ENCODE data around the gene OTUB1.

Gene OTUB1

DNA sequence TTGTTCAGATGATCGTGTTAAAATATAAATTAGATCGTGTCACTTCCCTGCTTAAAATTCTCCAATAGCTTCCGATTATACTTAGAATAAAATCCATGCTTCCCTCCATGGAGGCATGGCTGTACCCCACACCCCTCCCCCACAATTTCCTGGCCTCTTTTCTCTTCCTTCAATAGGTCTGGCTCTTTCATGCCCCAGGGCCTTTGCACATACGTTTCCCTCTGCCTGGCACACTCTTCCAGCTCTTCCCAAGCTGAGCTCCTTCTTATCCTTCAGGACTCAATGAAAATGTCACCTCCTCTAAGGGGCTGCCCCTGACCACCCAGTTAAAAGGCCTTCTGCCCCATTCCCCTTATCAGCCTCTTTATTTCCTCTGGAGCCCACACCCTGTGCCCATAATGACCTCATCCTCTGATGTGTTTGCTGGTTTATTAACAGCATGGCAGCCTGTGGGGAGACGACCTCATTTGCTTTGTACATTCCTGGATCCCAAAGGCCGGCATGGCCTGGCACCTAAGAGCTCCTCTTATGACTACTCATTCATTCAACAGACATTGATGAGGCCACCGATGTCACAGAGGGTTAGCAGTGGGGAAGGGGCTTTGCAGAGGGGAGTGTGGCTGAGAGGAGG lies 40.5 kb downstream of the OTUB1 start:
- H3K79me2 ChIP-seq (ENCODE audit: control insufficient read depth, insufficient read depth, low read length, unreplicated experiment), result no peaks in the 10 kb centered on the region
- H3K27me3 ChIP-seq (ENCODE audit: insufficient read depth, low read length), result no peaks in the 10 kb centered on the region
- H3K36me3 ChIP-seq (ENCODE audit: insufficient read depth, low read length), result no peaks in the 10 kb centered on the region
- H3K4me1 ChIP-seq (ENCODE audit: control insufficient read depth, insufficient read depth, low read length, unreplicated experiment), result no peaks in the 10 kb centered on the region
- H3K4me3 ChIP-seq (ENCODE audit: low read depth, low read length), result no peak overlapping the region
- H3K27ac ChIP-seq (ENCODE audit: low read depth, low read length), result no peak overlapping the region
- H2AFZ ChIP-seq (ENCODE audit: low read length, unreplicated experiment), result no peak overlapping the region

DNA sequence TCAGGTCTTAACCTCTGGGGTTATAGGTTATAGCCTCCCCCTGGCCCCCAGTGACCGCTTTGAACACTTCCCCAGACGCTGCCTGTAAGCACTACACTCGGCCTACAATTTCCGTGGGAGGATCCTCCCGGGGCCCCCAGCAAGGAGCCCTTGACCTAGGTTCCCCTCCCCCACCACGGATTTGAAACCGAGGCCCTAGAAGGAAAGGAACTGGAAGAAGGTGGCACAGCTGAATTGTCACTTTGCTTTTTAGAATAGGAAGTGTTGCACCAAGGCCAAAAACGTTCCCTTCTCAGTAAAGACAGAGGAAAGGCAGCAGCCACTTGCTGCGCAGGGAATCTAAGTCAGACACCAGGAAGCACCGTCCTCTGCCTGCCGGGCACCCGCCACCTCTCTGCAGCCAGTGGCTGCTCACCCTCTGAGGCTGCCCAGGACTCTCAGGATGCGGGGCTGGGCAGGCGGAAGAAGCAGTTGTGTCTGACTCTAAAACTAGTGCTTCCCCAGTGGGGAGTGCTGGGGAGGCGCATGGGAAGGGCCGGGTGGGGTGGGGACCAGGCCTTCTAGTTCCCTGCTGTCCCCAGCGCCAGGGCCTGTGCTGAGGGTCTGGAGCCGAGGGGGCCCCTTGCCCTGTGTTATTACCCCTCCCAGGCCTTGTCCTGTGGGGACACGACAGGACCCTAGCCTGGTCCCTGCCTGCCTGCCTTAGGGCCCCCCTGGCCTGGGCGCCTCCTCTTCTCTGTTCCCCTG lies 41.6 kb downstream of the OTUB1 start:
- H3K27ac ChIP-seq (ENCODE audit: low read depth, low read length), result no peak overlapping the region
- H2AFZ ChIP-seq (ENCODE audit: low read length, unreplicated experiment), result no peak overlapping the region
- no peaks in the 10 kb centered on the region for H3K27me3 ChIP-seq (ENCODE audit: insufficient read depth, low read length)
- H3K4me1 ChIP-seq (ENCODE audit: control insufficient read depth, insufficient read depth, low read length, unreplicated experiment), result no peaks in the 10 kb centered on the region
- H3K4me3 ChIP-seq (ENCODE audit: low read depth, low read length), result no peak overlapping the region
- no peaks in the 10 kb centered on the region for H3K36me3 ChIP-seq (ENCODE audit: insufficient read depth, low read length)
- H3K79me2 ChIP-seq (ENCODE audit: control insufficient read depth, insufficient read depth, low read length, unreplicated experiment), result no peaks in the 10 kb centered on the region

DNA sequence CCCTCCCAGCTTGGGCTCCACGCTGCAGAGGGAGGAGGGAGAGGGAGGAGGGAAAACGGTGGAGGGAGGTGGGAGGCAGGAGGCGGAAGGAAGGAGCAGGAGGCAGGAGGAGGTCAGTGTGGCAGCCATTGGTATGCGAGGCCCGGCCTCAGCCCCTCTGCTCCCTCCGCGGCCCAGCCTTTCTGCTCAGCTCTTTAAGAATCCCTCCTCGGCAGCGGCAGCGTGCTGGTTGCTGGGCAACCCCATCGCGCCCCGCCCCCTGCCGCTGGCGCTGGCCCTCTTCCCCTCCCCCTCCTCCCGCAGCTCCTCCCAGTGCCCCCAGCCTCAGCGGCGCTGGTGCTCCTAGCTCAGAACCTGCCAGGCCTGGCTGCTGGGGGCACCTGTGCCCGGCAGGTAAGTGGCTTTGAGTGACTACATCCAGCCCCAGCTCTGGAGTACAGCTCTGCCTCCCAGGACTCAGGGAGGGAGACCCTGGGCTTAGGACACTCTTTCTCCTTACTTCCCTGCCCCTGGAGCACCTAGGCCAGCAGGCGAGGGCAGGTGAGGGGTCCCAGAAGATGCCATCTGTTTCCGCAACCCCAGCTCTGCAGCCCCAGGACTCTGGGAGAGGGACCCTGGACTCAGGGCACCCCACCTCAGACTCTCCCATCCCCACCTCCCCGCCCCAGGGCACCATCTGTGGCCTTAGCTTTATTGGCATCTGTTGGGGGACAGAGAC lies 42.3 kb downstream of the OTUB1 start:
- Histone ChIP-seq H3K27me3 (ENCODE audit: insufficient read depth, low read length) (no peaks in the 10 kb centered on the region), H3K4me3 (ENCODE audit: low read depth, low read length) (no peak overlapping the region), H3K27ac (ENCODE audit: low read depth, low read length) (no peak overlapping the region), H3K4me1 (ENCODE audit: control insufficient read depth, insufficient read depth, low read length, unreplicated experiment) (no peaks in the 10 kb centered on the region), H3K36me3 (ENCODE audit: insufficient read depth, low read length) (no peaks in the 10 kb centered on the region), H3K79me2 (ENCODE audit: control insufficient read depth, insufficient read depth, low read length, unreplicated experiment) (no peaks in the 10 kb centered on the region), H2AFZ (ENCODE audit: low read length, unreplicated experiment) (no peak overlapping the region)

DNA sequence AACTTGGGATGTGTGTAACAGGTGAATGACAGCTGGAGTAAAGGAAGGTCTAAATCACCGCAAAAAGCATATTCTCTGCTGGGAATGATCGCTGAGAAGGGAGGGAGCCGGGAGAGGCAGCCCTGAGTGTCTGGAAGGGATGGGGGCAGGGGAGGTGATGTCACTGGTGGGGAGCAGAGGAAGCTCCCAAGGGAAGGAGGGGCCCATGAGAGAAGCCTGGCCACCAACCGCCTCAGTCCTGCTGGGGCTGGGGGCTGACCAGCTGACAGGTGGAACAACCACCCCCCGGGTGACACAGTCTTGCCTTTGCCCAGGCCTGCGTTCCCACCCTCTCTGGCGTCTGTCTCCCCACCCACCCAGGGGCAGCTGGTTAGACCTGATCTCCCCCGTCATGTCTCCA lies 43.5 kb downstream of the OTUB1 start:
- H3K4me3 ChIP-seq (ENCODE audit: low read depth, low read length), result no peak overlapping the region
- no peaks in the 10 kb centered on the region for H3K4me1 ChIP-seq (ENCODE audit: control insufficient read depth, insufficient read depth, low read length, unreplicated experiment)
- H3K79me2 ChIP-seq (ENCODE audit: control insufficient read depth, insufficient read depth, low read length, unreplicated experiment), result no peaks in the 10 kb centered on the region
- H3K36me3 ChIP-seq (ENCODE audit: insufficient read depth, low read length), result no peaks in the 10 kb centered on the region
- H3K27me3 ChIP-seq (ENCODE audit: insufficient read depth, low read length), result peaks cover 10% of the 10 kb centered on the region
- no peak overlapping the region for H2AFZ ChIP-seq (ENCODE audit: low read length, unreplicated experiment)
- no peak overlapping the region for H3K27ac ChIP-seq (ENCODE audit: low read depth, low read length)

DNA sequence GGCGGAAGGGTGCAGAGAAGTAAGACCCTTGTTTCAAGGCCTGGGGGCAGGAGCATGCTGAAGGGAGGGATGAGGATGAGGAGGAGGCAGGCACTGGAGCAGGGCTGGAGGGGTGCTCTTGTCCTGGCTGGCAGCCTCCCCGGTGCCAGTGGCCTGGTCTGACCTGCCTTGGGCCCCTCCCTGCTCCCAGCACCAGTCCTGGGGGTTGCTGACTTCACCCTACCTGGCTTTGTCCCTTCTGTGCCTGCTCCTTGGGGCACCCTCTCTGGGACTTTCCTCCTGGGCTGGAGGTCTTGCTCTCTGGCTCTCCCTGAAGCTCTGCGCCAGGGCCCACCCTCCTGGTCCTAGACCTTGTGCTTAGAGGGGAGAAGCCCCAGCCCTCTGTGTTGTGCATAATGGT lies 44.8 kb downstream of the OTUB1 start:
- Histone ChIP-seq H3K27ac (ENCODE audit: low read depth, low read length) (no peak overlapping the region), H2AFZ (ENCODE audit: low read length, unreplicated experiment) (no peak overlapping the region), H3K36me3 (ENCODE audit: insufficient read depth, low read length) (no peaks in the 10 kb centered on the region), H3K79me2 (ENCODE audit: control insufficient read depth, insufficient read depth, low read length, unreplicated experiment) (no peaks in the 10 kb centered on the region), H3K4me1 (ENCODE audit: control insufficient read depth, insufficient read depth, low read length, unreplicated experiment) (peaks cover 5% of the 10 kb centered on the region), H3K27me3 (ENCODE audit: insufficient read depth, low read length) (peaks cover 16% of the 10 kb centered on the region), H3K4me3 (ENCODE audit: low read depth, low read length) (no peak overlapping the region)

DNA sequence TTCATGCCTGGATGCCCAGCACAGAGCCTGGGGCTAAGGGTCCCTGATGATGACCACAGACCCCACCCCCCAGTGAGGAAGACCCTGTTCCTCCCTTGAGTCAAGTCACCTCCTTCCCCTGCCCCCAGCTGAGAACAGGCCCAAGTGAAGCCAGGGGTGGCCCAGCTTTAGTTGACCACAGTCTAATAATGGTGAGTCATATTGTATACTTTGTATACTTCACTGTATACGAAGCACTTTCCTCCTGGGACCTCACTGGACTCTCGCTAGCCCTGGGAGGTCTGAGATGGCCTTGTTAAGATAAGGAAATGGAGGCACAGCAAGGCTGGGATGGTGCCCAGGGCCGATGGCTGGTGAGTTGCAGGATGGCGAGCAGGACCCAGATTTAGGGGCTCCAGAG lies 45.8 kb downstream of the OTUB1 start:
- Histone ChIP-seq H3K4me1 (ENCODE audit: control insufficient read depth, insufficient read depth, low read length, unreplicated experiment) (peaks cover 5% of the 10 kb centered on the region), H3K36me3 (ENCODE audit: insufficient read depth, low read length) (no peaks in the 10 kb centered on the region), H3K4me3 (ENCODE audit: low read depth, low read length) (no peak overlapping the region), H3K27me3 (ENCODE audit: insufficient read depth, low read length) (peaks cover 16% of the 10 kb centered on the region), H3K79me2 (ENCODE audit: control insufficient read depth, insufficient read depth, low read length, unreplicated experiment) (no peaks in the 10 kb centered on the region), H3K27ac (ENCODE audit: low read depth, low read length) (no peak overlapping the region), H2AFZ (ENCODE audit: low read length, unreplicated experiment) (no peak overlapping the region)

DNA sequence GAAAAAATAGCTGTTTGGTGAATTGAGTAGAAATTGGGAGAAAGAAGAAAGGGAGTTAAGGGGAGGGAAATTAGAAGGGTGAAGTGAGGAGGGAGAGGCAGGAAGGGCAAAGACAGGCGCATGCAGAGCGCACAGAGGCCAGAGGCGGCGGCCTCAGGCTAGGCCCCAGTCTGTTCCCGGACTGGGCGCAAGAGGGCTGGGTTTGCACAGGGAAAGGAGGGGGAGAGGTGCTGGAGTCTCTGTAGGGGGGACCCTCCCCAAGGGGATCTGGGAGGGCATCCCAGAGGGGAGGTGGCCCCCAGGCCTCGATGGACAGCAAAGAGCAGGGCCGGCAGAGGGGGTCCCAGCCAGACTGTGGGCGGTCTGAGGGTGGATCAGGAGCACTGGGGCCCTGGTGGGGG lies 48.2 kb downstream of the OTUB1 start:
- Histone ChIP-seq H3K27ac (ENCODE audit: low read depth, low read length) (no peak overlapping the region), H2AFZ (ENCODE audit: low read length, unreplicated experiment) (no peak overlapping the region), H3K36me3 (ENCODE audit: insufficient read depth, low read length) (no peaks in the 10 kb centered on the region), H3K4me1 (ENCODE audit: control insufficient read depth, insufficient read depth, low read length, unreplicated experiment) (peaks cover 5% of the 10 kb centered on the region), H3K27me3 (ENCODE audit: insufficient read depth, low read length) (peaks cover 16% of the 10 kb centered on the region), H3K4me3 (ENCODE audit: low read depth, low read length) (no peak overlapping the region), H3K79me2 (ENCODE audit: control insufficient read depth, insufficient read depth, low read length, unreplicated experiment) (no peaks in the 10 kb centered on the region)

DNA sequence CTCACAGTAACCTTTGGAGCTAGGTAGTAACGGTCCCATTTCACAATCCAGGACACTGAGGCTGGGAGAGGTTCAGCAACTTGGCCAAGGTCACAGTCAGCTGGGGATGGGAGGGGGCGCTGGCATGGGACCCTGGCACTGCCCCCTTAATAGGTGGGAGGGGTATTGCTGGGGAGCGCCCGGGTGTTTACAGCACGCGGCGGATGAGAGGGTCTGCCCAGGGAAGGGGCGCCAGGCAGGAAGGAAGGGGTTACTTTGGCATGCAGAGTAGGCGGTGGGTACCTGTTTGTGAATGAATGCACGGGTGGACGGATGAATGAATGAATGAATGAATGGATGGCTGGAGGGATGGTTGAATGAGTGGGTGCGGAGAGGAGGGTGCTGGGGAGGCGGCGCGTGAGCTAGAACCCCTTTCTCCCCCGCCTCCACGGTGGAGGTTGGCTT lies 48.9 kb downstream of the OTUB1 start:
- Histone ChIP-seq H3K4me3 (ENCODE audit: low read depth, low read length) (no peak overlapping the region; the same call in 1 of the 2 replicates), H3K79me2 (ENCODE audit: control insufficient read depth, insufficient read depth, low read length, unreplicated experiment) (no peaks in the 10 kb centered on the region), H3K36me3 (ENCODE audit: insufficient read depth, low read length) (no peaks in the 10 kb centered on the region), H3K27me3 (ENCODE audit: insufficient read depth, low read length) (peaks cover 16% of the 10 kb centered on the region), H2AFZ (ENCODE audit: low read length, unreplicated experiment) (no peak overlapping the region), H3K4me1 (ENCODE audit: control insufficient read depth, insufficient read depth, low read length, unreplicated experiment) (peaks cover 5% of the 10 kb centered on the region), H3K27ac (ENCODE audit: low read depth, low read length) (no peak overlapping the region)

DNA sequence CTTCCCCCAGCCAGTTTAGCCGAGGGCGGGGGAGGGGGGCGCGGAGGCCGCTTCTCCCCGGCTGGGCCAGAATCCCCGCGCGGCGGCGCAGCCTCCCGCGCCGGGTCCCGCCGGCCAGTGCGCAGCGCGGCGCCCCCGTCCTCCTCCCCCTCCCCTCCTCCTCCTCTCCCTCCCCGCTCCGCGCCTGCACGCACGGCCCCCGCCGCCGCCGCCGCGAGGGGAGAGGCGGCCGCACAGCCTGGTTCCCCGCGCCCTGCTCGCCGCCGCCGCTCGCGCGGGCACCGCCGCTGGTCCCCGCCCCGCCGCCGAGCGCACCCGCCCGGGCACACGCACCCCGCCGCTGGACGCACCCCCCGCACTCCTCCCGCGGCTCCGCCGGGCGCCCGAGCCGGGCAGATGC lies 49.3 kb downstream of the OTUB1 start, which contains the start of gene FLRT1:
FLRT1 (plus strand) TSS at position 356 of the 400 bp plus-strand sequence. CDS start 80,337 bp downstream, outside the sequence.
- H3K27me3 ChIP-seq (ENCODE audit: insufficient read depth, low read length), result peaks cover 16% of the 10 kb centered on the region

DNA sequence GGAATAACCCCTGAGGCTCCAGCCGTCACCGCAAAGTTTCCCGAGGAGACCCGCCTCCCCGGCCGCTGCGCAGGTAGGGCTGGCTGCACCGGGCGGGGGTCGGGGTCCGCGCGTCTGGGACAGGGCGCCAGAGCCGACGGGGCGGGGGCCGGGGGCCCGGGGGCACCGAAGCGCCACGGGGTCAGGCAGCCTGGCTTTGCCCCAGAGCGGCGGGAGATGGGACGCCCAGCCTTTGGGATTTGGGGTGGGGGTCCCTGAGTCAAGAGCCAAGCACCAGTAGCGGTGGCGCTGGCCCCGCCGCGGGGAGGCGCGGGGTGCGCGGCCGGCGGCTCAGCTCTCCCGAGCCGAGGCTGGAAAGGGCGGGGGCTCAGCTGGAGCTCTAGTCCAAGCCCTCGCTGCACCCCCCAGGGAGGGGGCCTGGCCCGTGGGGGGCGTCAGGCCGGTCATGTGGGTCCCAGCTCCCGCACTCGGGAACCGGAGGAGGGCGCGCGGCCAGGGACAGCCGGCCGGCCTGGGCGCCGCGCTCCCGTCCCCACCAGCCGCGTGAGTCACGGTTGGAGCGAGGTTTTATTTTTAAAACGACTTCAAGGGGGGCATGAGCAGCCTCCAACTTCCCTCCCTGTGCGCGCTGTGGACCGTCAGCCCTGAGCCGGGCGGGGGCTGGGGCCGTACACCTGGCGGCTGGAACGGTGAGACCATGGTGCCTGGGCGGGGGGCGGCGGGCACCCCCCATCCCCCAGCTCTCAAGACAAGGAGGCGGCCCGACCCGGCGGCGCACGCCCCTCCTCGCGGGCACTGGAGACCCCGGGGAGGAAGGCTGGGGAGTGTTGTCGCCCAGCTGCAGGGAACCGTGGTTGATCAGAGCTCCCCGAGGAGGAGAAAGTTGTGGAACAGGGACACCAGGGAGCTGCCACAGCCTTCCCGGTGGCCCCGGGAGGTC lies 50.1 kb downstream of the OTUB1 start:
- H2AFZ ChIP-seq (ENCODE audit: low read length, unreplicated experiment), result no peak overlapping the region
- peaks cover 16% of the 10 kb centered on the region for H3K27me3 ChIP-seq (ENCODE audit: insufficient read depth, low read length)
- H3K79me2 ChIP-seq (ENCODE audit: control insufficient read depth, insufficient read depth, low read length, unreplicated experiment), result no peaks in the 10 kb centered on the region
- no peaks in the 10 kb centered on the region for H3K36me3 ChIP-seq (ENCODE audit: insufficient read depth, low read length)
- peak overlapping the region; percentile 73 for H3K4me3 ChIP-seq (ENCODE audit: low read depth, low read length)
- no peak overlapping the region for H3K27ac ChIP-seq (ENCODE audit: low read depth, low read length)
- H3K4me1 ChIP-seq (ENCODE audit: control insufficient read depth, insufficient read depth, low read length, unreplicated experiment), result peaks cover 5% of the 10 kb centered on the region

More for the DNA sequence above, 49.3 kb downstream of the OTUB1 start, which contains the start of gene FLRT1:
- no peaks in the 10 kb centered on the region for H3K36me3 ChIP-seq (ENCODE audit: insufficient read depth, low read length)
- H3K4me1 ChIP-seq (ENCODE audit: control insufficient read depth, insufficient read depth, low read length, unreplicated experiment), result peaks cover 5% of the 10 kb centered on the region
- peak within 1 kb of the TSS; percentile 73 for H3K4me3 ChIP-seq (ENCODE audit: low read depth, low read length)
- H2AFZ ChIP-seq (ENCODE audit: low read length, unreplicated experiment), result no peak within 1 kb of the TSS
- no peaks in the 10 kb centered on the region for H3K79me2 ChIP-seq (ENCODE audit: control insufficient read depth, insufficient read depth, low read length, unreplicated experiment)
- H3K27ac ChIP-seq (ENCODE audit: low read depth, low read length), result no peak within 1 kb of the TSS
